ENCODE measurements around the gene ZNF107.

The ZNF107 gene

DNA sequence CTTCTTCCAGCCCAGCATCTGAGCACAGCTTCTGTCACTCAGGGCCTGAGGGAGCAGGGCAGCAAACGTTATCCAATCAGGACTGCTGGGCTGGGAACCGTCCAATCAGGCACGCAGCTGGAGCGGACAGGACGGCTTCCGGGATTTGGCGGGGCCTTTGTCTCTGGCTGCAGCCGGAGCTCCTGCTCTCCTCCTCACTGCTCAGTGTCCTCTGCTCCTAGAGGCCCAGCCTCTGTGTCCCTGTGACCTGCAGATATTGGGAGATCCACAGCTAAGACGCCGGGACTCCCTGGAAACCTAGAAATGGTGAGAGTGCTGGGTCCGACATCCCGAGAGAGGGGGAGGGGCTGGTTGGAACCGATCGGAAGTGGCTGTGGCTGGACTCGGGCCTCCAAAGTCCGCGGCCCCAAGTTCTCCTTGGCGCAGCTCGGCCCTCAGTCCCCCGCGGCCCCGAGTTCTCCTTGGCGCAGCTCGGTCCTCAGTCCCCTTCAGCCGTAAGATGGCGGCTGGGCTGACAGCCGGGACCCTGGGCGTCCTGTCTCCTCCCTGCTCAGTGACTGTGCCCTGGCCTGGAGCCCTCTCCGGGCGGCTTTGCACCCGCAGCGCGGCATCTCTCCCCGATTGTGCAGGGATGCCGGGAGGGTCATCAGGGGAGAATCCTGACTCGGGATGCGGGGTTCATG is at the start of gene ZNF107:
ZNF107 (plus strand) TSS at position 154 of the 683 bp plus-strand sequence; CDS start at position 304, 150 bp downstream.
- peak; percentile 66 for DNase-seq

DNA sequence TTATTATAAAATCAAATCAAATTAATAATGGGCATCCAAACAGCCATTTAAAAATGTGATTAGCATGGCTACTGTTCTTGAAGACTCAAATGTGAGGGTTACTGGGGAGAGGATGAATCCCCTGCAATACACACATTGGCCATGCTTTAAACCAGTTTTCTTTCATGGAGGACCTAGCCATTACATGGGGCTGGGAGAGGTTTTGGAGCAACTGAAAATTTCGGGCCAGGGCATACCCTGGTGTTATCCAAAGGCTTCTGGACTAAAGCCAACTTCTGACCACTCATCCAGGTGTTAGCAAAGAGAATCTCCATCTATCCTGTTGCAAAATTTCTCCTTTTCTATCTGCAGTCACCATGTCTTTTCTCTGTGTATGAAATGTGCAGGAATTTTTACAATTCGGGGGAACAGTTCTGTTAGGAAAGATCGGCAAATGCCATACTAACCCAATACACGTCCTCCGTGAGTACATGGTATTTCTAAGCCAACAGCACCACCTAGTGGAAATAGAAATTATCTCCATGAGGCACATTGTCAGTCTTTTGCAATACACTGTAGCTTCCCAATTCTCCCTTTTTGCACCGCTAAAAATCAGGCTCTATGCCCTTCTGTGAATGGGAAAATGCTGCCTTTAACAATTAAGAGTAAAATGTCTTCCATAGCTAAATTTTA is 47.0 kb upstream of the ZNF107 start:
- peak; percentile 4 for DNase-seq

DNA sequence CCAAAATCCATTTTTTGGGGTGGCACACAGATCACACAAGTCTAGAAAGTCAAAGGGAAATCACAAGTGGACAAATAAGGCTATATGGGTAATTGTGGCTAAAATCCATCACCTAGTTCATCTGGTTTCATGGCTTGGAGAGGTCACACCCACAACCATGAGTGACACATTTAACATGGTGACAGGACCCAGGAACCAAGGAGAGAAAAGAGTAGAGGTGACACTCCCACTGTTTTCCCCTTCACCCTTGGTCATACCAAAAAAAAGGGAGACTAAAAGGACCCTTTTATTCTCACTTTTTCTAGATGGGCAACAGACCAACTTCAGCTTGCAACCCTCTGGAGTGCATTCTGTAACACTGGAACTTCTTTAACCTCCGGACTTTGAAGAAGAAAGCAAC is 46.2 kb upstream of the ZNF107 start:
- no peak for DNase-seq

- no peak for DNase-seq
Observed at GRCh38 chr7:64621656-64622055, 44.3 kb upstream of the ZNF107 start.

GRCh38 chr7:64625114-64626082 is 40.5 kb upstream of the ZNF107 start:
- no peak for DNase-seq

GRCh38 chr7:64626083-64626469 is 39.9 kb upstream of the ZNF107 start:
- DNase-seq = no peak

DNA sequence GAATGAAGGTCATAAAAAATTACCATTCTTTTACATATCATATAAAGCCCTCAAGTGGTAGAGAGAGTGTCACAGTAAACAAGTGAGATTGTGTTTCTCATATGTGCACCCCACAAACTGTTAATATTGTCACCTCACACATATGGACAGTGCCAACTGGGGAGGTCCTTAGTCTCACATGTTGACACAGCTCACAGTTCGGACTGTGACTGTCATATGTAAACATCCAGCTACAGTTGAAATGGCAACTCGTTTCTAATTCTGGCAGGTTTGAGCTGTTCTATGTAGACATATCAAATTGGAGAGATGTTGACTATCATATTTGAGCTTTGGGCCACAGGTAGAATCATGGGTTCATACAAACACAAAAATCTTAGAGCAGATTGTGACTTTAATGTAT is 39.4 kb upstream of the ZNF107 start:
- DNase-seq = no peak

DNA sequence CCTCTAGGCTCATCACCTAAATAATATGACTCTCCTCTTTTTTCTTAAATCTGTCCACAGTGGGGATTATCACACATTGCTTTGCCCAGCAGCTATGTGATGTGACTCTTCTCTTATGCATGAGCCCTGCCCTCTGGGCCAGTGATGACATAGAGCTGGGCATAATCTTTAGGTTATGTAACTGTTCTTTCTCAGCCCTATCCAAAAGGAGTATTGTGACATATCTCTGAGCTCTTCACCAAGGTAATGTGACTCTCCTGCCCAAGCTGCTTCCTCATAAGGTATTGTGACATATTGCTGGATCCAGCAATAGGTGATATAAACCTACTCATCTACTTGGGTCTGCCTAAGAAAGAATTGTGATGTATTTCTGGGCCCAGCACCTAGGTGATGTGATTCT is 37.7 kb upstream of the ZNF107 start:
- no peak for DNase-seq

- no peak for DNase-seq
Observed at GRCh38 chr7:64628721-64629120, 37.2 kb upstream of the ZNF107 start.

DNA sequence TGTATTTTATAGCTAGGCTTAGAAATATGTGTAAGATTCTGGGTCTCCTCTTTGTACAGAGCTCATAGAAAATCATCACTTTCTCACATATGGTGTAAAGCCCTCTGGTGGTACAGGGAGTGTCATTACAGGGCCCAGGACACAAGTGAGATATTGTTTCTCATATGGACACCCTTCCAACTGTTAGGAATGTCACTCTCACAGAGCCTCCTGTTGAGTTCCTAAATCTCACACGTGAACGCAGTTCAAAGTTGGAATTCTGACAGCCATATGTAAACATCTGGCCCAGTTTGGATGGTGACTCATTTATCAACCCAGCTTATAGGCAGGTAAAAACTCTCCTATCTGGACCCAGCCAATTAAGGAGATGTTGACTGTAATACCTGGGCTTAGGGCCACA is 35.4 kb upstream of the ZNF107 start:
- no peak for DNase-seq

DNA sequence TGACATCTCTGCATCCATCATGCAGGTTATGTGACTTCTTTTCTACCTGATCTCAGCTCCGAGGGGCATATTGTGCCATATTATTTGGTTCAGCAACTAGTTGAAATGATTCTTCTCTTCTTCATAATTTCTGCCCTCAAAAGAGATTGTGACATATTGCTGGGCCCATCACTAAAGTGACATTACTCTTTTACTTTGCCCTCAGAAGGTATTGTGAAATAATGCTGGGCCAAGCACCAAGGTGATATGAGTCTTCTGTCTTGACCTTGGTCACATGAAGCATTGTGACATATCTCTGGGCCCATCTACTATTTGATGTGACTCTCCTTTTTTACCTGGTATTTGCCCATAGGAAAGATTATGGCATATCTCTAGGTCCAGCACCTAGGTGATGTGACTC is 33.9 kb upstream of the ZNF107 start:
- no peak for DNase-seq

DNA sequence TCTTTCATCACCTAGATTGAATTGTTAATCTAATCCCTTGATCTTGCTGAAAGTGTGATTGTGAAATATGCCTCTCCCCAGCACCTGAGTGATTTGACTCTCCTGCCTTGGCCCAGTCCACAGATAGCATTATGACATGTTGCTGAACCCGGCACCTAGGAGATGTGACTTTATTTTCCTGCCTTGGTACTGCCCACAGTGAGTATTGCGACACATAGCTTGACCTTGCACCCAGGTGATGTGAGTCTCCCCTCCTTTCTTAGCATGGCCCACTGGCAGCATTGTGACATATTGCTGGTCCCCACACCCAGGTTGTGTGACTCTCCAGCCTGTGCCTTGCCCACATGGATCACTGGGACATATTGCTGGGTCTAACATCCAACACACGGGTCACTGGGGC is 32.5 kb upstream of the ZNF107 start:
- no peak for DNase-seq

- DNase-seq = no peak
Observed at GRCh38 chr7:64634406-64635062, 31.4 kb upstream of the ZNF107 start.

- DNase-seq = no peak
Observed at GRCh38 chr7:64636386-64636785, 29.5 kb upstream of the ZNF107 start.

GRCh38 chr7:64637521-64638445 is 28.1 kb upstream of the ZNF107 start:
- DNase-seq = no peak

GRCh38 chr7:64638822-64639221 is 27.1 kb upstream of the ZNF107 start:
- no peak for DNase-seq

DNA sequence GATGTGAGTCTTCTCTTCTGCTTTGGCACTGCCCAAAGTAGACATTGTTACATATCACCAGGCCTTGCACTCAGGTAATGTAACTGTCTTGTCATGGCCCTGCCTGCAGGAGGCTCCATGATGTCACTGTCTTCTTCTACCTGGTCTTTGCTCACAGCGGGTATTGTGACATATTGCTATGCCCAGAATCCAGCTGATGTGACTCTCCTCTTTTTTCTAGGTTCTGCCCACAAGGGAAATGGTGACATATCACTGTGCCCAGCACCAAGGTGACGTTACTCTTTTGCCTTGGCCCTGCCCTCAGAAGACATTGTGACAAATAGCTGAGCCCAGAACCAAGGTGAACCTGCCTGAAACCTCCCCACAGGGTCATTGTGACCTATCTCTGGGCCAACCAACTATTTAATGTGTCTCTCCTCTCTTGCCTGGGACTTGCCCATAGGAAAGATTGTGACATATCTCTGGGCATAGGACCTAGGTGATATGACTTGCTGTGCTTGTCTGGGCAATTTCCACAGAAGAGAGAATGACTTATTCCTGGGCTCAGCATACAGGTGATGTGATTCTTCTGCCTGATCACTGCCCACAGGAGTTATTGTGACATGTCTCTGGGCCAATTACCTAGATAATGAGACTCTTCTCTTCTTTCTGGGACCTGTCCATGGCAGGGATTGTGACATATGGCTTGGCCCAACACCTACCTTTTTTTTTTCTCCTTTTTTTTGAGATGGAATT is 26.5 kb upstream of the ZNF107 start:
- DNase-seq = no peak

GRCh38 chr7:64640504-64640903 is 25.4 kb upstream of the ZNF107 start:
- no peak for DNase-seq

DNA sequence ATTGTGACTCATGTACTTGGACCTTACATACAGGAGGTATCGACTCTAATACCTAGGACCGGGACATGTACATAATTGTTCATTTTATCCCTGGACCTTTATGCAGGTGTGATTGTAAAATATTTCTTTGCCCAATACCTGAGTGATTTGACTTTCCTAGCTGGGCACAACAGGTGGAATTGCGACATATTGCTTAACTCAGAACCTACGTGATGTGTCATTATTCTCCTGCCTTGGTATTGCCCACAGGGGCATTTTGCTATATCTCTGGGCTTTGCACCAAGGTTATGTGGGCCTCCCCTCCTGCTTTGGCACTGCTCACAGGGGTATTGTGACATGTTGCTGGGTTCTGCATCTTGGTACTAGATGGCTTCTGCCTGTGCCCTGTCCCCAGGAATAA is 23.9 kb upstream of the ZNF107 start:
- no peak for DNase-seq

GRCh38 chr7:64642875-64643274 is 23.1 kb upstream of the ZNF107 start:
- DNase-seq = no peak

DNA sequence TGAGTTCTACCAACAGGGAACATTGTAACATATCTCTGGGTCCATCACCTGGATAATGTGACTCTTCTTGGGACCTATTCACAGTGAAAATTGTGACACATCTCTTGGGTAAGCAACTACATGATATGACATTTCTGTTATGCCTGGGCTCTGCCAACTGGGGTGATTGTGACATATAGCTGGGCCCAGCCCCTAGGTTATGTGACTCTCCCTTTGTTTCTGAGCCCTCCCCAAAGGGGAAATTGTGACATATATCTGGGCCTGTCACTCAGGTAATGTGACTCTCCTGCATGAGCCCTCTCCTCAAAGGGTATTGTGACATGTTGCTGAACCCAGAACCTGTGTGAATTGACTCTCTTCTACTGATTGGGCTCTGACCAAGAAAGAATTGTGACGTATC is 22.4 kb upstream of the ZNF107 start:
- no peak for DNase-seq
